Sigmoid colon (tissue), 7 donors: ENCODE results near the gene VAMP5. TPM values are rescaled to one million over a fixed set of nuclear protein-coding genes. Genes with fewer than 3 reads are reported as not detected.
A peak's percentile ranks its signal among the peaks of the same experiment; 100 is the strongest.

Experiments used
- DNase-seq: peaks from one replicate; pipeline ENCODE4 v3.0.0-alpha.2; 2019
- H3K27ac ChIP-seq, 4 donors: fragments of 200-600 bp; sonication (generic); one replicate each; pipeline ENCODE4 v1.5.1; 2016 to 2019; ENCODE audit warnings: mild to moderate bottlenecking in 1 of 4
- H3K27me3 ChIP-seq, 3 donors: fragments of 200-600 bp; sonication (generic); one replicate each; pipeline ENCODE4 v1.5.1; 2019; ENCODE audit warnings: mild to moderate bottlenecking in 1 of 3
- H3K36me3 ChIP-seq, 4 donors: fragments of 200-600 bp; sonication (generic); one replicate each; pipeline ENCODE4 v1.5.1; 2016 to 2019
- H3K4me1 ChIP-seq, 4 donors: fragments of 200-600 bp; sonication (generic); one replicate each; pipeline ENCODE4 v1.5.1; 2017 to 2019
- H3K4me3 ChIP-seq, 4 donors: fragments of 200-600 bp; sonication (generic); one replicate each; pipeline ENCODE4 v1.5.1; 2017 to 2019; ENCODE audit warnings: mild to moderate bottlenecking in 2 of 4, moderate library complexity in 1 of 4
- H3K9me3 ChIP-seq, 4 donors: fragments of 200-600 bp in 3 of 4; sonication (generic) in 3 of 4; one replicate each; pipeline versions ENCODE4 v1.5.1 to v1.6.1; 2013 to 2019
- EP300 ChIP-seq, 4 donors: sonication (generic); formaldehyde crosslinking; IDR thresholded peaks; one replicate each; pipeline ENCODE4 v1.6.1; 2017; ENCODE audit warnings: antibody characterized with exemption in 4 of 4
- POLR2A ChIP-seq, 2 donors: fragments of 450-650 bp; IDR thresholded peaks; one replicate each; pipeline ENCODE4 v1.6.1; 2016; ENCODE audit warnings: antibody characterized with exemption in 2 of 2, mild to moderate bottlenecking in 2 of 2, moderate library complexity in 2 of 2
- POLR2AphosphoS5 ChIP-seq, 4 donors: sonication (generic); formaldehyde crosslinking; IDR thresholded peaks; one replicate each; pipeline ENCODE4 v1.6.1; 2017; ENCODE audit warnings: antibody characterized with exemption in 4 of 4
- WGBS, 2 donors: extraction: QIAGEN DNeasy Blood & Tissue Kit; methylation state at CpG; one replicate each; pipeline ENCODE4 v1.1.7; 2013; 5-methylcytosine and 5-hydroxymethylcytosine counted together
- intact Hi-C: fragments of 100-400 bp; cut with DNase I; formaldehyde crosslinking; loops from one replicate; pipeline ENCODE4 v1.15.1; 2023
- polyA plus RNA-seq, 3 donors: library from polyadenylated mRNA; stranded (reverse); fragments of 200-250 nt; gene quantifications; one replicate each; pipeline ENCODE4 v1.2.3, GENCODE V29; 2013
- total RNA-seq, 4 donors: library from RNA; depleted of rRNA; stranded (reverse); fragments of >200 nt; gene quantifications; one replicate each; pipeline ENCODE4 v1.1.0, GENCODE V29; 2016
- TF ChIP-seq, protein P1 (sequence below), 4 experiments: fragments of 450-650 bp in 3 of 4; fragments of 200-600 bp in 1 of 4; IDR thresholded peaks; one replicate each; pipeline ENCODE4 v1.5.1; 2016 to 2019; ENCODE audit warnings: antibody characterized with exemption in 4 of 4, mild to moderate bottlenecking in 3 of 4, moderate library complexity in 2 of 4
- donor health status: healthy with polysubstance abuse.
- donor health status: Bipolar disorder and iron deficiency.
- donor health status: healthy.

VAMP5 gene
- total and polyA plus RNA-seq, 7 donors = 51.2 to 97.5 (median 68.0) TPM

DNA sequence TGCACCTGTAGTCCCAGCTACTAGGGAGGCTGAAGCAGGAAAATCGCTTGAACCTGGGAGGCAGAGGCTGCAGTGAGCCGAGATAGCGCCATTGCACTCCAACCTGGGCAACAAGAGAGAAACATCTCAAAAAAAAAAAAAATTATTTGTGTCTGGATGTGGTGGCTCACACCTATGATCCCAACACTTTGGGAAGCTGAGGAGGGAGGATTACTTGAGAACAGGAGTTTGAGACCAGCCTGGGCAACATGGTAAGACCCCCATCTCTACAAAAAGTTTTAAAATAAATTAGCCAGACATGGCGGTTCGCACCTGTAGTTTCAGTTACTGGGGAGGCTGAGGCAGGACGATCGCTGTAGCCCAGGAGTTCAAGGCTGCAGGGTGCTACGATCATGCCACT, 8.5 kb upstream of the VAMP5 start:
- Histone ChIP-seq H3K4me3 (no peak overlapping the region), H3K4me1 (peaks cover 0 to 6% (median 0%) of the 10 kb centered on the region in 4 donors), H3K9me3 (no peaks in the 10 kb centered on the region), H3K36me3 (no peaks in the 10 kb centered on the region), H3K27me3 (no peaks in the 10 kb centered on the region), H3K27ac (no peak overlapping the region)
- intact Hi-C loops = no loop called here
- TF ChIP-seq EP300 (IDR thresholded peaks at IDR 0.05) = no peak
- TF ChIP-seq, protein P1, sequence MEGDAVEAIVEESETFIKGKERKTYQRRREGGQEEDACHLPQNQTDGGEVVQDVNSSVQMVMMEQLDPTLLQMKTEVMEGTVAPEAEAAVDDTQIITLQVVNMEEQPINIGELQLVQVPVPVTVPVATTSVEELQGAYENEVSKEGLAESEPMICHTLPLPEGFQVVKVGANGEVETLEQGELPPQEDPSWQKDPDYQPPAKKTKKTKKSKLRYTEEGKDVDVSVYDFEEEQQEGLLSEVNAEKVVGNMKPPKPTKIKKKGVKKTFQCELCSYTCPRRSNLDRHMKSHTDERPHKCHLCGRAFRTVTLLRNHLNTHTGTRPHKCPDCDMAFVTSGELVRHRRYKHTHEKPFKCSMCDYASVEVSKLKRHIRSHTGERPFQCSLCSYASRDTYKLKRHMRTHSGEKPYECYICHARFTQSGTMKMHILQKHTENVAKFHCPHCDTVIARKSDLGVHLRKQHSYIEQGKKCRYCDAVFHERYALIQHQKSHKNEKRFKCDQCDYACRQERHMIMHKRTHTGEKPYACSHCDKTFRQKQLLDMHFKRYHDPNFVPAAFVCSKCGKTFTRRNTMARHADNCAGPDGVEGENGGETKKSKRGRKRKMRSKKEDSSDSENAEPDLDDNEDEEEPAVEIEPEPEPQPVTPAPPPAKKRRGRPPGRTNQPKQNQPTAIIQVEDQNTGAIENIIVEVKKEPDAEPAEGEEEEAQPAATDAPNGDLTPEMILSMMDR (IDR thresholded peaks at IDR 0.05) = no peak
- no peak for TF ChIP-seq POLR2A (IDR thresholded peaks at IDR 0.05)
- no peak for TF ChIP-seq POLR2AphosphoS5 (IDR thresholded peaks at IDR 0.05)
- DNase-seq = no peak
- 90 to 92% methylated on average over 8 of the region's 8 CpGs for WGBS, 2 donors

- Histone ChIP-seq H3K9me3 (no peaks in the 10 kb centered on the region), H3K4me3 (no peak overlapping the region), H3K27me3 (no peaks in the 10 kb centered on the region), H3K27ac (peak overlapping the region in 2 of 4 donors; percentile 50 to 71), H3K36me3 (no peaks in the 10 kb centered on the region), H3K4me1 (peaks cover 0 to 6% (median 0%) of the 10 kb centered on the region in 4 donors)
- TF ChIP-seq, protein P1 (IDR thresholded peaks at IDR 0.05) = no peak
- TF ChIP-seq POLR2AphosphoS5 (IDR thresholded peaks at IDR 0.05) (no peak), POLR2A (IDR thresholded peaks at IDR 0.05) (no peak), EP300 (IDR thresholded peaks at IDR 0.05) (no peak)
- 18 to 46% methylated on average over 3 of the region's 3 CpGs for WGBS, 2 donors
- intact Hi-C loops = no loop called here
- DNase-seq = no peak
Measured at GRCh38 chr2:85577063-85577385, 7.2 kb upstream of the VAMP5 start.

GRCh38 chr2:85577386-85578242, 6.6 kb upstream of the VAMP5 start, which contains the start of gene VAMP8:
TSS of gene VAMP8 (plus strand) at chr2:85577586. CDS start at chr2:85577647, 61 bp downstream.
- peak within 1 kb of the TSS in 3 of 4 donors; percentile 28 to 36 (median 29) for H3K4me3 ChIP-seq
- H3K4me1 ChIP-seq = peaks cover 0 to 6% (median 0%) of the 10 kb centered on the region in 4 donors
- intact Hi-C loops = no loop called here
- H3K27me3 ChIP-seq = no peaks in the 10 kb centered on the region
- DNase-seq = no peak
- peak within 1 kb of the TSS; percentile 50 to 71 (median 61) for H3K27ac ChIP-seq
- no peak for TF ChIP-seq EP300 (IDR thresholded peaks at IDR 0.05)
- TF ChIP-seq POLR2A (IDR thresholded peaks at IDR 0.05) = no peak
- TF ChIP-seq, protein P1 (IDR thresholded peaks at IDR 0.05) = no peak
- TF ChIP-seq POLR2AphosphoS5 (IDR thresholded peaks at IDR 0.05) = no peak
- WGBS, 2 donors = 8 to 19% methylated on average over 19 of the region's 19 CpGs
- H3K36me3 ChIP-seq = no peaks in the 10 kb centered on the region
- H3K9me3 ChIP-seq = no peaks in the 10 kb centered on the region

DNA sequence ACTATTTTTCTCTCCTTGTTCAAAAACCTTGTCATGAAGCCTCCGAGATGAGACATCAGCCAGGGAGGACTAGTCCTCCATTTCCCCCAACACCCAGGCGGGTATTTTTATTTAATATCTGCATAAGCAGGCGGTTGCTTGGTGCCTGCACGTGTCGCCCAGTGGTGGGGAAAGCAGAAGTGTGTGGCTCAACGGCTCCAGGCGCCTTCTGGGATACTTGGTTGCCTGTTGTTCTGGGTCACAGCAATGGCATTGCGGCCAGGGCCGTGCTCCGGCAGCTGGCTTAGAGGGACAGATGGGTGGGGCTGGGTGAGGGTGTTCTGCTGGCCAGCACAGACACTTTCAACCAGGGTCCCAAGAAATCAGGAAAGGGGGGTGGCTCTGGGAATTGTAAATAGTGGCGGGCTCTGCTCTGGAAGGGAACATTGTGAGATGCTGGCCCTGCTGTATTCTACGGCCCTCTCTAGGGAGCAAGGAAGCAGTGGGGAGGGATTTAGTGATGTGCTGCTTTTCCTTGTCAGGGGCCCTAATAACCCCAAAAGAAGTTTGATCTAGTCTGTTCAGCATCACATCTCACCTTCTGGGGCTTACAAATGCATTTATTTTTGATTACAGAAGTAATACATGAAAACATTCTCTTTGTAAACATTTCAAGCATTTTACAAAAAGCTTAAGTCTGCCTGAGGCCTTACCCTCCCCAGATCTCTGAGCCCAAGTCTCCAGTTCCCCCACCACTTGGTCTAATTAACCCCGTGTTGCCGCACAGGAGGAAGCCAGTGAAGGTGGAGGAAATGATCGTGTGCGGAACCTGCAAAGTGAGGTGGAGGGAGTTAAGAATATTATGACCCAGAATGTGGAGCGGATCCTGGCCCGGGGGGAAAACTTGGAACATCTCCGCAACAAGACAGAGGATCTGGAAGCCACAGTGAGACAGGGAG, 5.7 kb upstream of the VAMP5 start:
- H3K9me3 ChIP-seq = no peaks in the 10 kb centered on the region
- intact Hi-C loops = no loop called here
- peaks cover 0 to 6% (median 1%) of the 10 kb centered on the region in 4 donors for H3K4me1 ChIP-seq
- H3K27me3 ChIP-seq = no peaks in the 10 kb centered on the region
- 27 to 30% methylated on average over 19 of the region's 19 CpGs for WGBS, 2 donors
- DNase-seq = peak; percentile 80
- H3K36me3 ChIP-seq = no peaks in the 10 kb centered on the region
- peak overlapping the region; percentile 50 to 71 (median 61) for H3K27ac ChIP-seq
- TF ChIP-seq POLR2A (IDR thresholded peaks at IDR 0.05) (no peak), POLR2AphosphoS5 (IDR thresholded peaks at IDR 0.05) (peak in 1 of 4 donors; percentile 26)
- peak overlapping the region in 3 of 4 donors; percentile 28 to 36 (median 29) for H3K4me3 ChIP-seq
